Glutamatergic neuron (in vitro differentiated cells): ENCODE data around the gene LRCH1. TPM values are rescaled to one million over a fixed set of nuclear protein-coding genes. Genes with fewer than 3 reads are reported as not detected.

ENCODE experiments used
- DNase-seq: peaks from one replicate; pipeline ENCODE4 v3.0.0; 2022
- H3K27ac Mint-ChIP-seq: one replicate; pipeline ENCODE4 v1.8.0; 2020; ENCODE audit warnings: mild to moderate bottlenecking, mixed read lengths, inconsistent platforms; ENCODE audit not compliant: unreplicated experiment
- H3K27me3 Mint-ChIP-seq: one replicate; pipeline ENCODE4 v1.8.0; 2020; ENCODE audit warnings: mild to moderate bottlenecking, moderate library complexity, mixed read lengths, inconsistent platforms; ENCODE audit not compliant: unreplicated experiment
- H3K36me3 Mint-ChIP-seq: one replicate; pipeline ENCODE4 v1.8.0; 2020; ENCODE audit warnings: mild to moderate bottlenecking, mixed read lengths, inconsistent platforms; ENCODE audit not compliant: unreplicated experiment
- H3K4me1 Mint-ChIP-seq: one replicate; pipeline ENCODE4 v1.8.0; 2020; ENCODE audit warnings: mild to moderate bottlenecking, low read depth, mixed read lengths, inconsistent platforms; ENCODE audit not compliant: unreplicated experiment
- H3K4me3 Mint-ChIP-seq: one replicate; pipeline ENCODE4 v1.8.0; 2020; ENCODE audit warnings: mild to moderate bottlenecking, mixed read lengths, inconsistent platforms; ENCODE audit not compliant: unreplicated experiment
- H3K9me3 Mint-ChIP-seq: one replicate; pipeline ENCODE4 v1.8.0; 2020; ENCODE audit warnings: mild to moderate bottlenecking, moderate library complexity, mixed read lengths, inconsistent platforms; ENCODE audit not compliant: unreplicated experiment
- CTCF ChIP-seq: fragments of 200-600 bp; sonication (generic); IDR thresholded peaks from one replicate; pipeline ENCODE4 v1.5.0; 2021; ENCODE audit not compliant: partially characterized antibody, unreplicated experiment
- total RNA-seq: library from RNA; stranded (reverse); fragmentation: NEBNext Ultra II Directional; extraction: Animal tissue kit (Norgen Biotek cat#: 25700); gene quantifications from one replicate; pipeline ENCODE4 v1.2.1, GENCODE V29; 2021; ENCODE audit not compliant: unreplicated experiment

The LRCH1 gene
- total RNA-seq, 1 donor from 2014 or later, result 40.6 TPM

DNA sequence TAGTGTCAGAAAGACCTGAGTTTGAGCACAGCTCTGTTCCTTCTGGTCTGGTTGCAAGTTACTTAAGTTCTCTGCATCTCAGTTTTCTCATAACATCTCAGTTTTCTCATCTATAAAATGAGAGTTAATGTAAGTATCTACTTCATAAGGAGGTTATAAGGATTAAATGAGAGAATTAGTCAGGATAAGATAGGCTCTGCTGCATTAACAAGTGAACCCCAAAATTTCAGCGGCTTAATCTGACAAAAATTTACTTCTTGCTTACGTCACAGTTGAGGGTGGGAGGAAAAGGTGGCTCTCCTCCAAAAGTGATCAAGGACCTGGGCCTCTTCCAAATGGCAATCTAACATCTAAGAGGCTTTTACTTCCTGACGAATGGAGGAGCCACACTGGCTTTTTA, 31.5 kb upstream of the LRCH1 start:
- peaks cover 4% of the 10 kb centered on the region for H3K27me3 Mint-ChIP-seq
- DNase-seq, result no peak
- peaks cover 2% of the 10 kb centered on the region for H3K9me3 Mint-ChIP-seq
- H3K27ac Mint-ChIP-seq, result peak overlapping the region; percentile 28
- H3K36me3 Mint-ChIP-seq, result no peaks in the 10 kb centered on the region
- peaks cover 10% of the 10 kb centered on the region for H3K4me1 Mint-ChIP-seq
- TF ChIP-seq CTCF, result no peak
- no peak overlapping the region for H3K4me3 Mint-ChIP-seq

GRCh38 chr13:46521921-46522747, 30.8 kb upstream of the LRCH1 start:
- Mint-ChIP-seq H3K27ac (no peak overlapping the region), H3K9me3 (no peaks in the 10 kb centered on the region), H3K4me1 (peaks cover 15% of the 10 kb centered on the region), H3K4me3 (no peak overlapping the region), H3K36me3 (no peaks in the 10 kb centered on the region), H3K27me3 (peaks cover 4% of the 10 kb centered on the region)
- no peak for TF ChIP-seq CTCF
- no peak for DNase-seq

- Mint-ChIP-seq H3K27me3 (peaks cover 3% of the 10 kb centered on the region), H3K9me3 (no peaks in the 10 kb centered on the region), H3K4me1 (peaks cover 15% of the 10 kb centered on the region), H3K36me3 (no peaks in the 10 kb centered on the region), H3K27ac (no peak overlapping the region), H3K4me3 (no peak overlapping the region)
- no peak for TF ChIP-seq CTCF
- no peak for DNase-seq
These were observed 30.3 kb upstream of the LRCH1 start for GRCh38 chr13:46522748-46523030.

DNA sequence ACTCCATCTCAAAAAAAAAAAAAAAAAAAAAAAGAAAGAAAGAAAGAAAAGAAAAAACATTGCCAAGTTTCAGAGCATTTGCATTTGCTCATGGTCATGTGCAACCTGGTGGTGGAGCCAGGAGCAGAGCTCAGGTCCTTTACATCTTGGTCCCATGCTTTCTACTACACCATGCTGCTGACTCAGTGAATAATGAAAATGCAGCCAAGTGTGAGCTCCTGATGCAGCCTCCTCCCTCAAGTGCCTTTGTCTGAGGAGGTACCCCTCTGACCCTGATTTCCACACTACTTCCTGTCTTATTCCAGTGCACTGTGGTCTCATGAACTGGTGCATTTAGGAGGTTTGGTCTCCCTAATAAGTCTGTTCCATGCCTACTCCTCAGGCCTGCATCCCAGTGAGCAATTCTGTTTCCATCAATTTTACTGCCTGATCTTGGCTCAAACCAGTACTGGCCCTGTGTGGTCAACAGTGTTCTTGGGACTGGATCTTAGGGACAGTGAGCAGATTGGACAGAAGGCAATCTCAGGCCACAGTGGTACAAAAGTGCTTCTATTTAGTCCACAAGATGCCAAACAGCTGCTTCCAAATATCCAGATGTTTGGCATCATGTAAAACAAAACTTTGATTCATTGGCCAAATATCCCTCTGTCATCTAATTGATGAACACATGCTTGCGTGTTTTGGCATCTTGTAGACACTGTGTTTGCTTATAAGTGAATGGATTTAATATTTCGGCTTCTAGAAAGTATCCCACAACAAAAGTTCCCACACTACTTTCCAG, 28.8 kb upstream of the LRCH1 start:
- TF ChIP-seq CTCF, result no peak
- no peak overlapping the region for H3K27ac Mint-ChIP-seq
- H3K4me3 Mint-ChIP-seq, result no peak overlapping the region
- H3K27me3 Mint-ChIP-seq, result peaks cover 2% of the 10 kb centered on the region
- no peaks in the 10 kb centered on the region for H3K36me3 Mint-ChIP-seq
- no peaks in the 10 kb centered on the region for H3K9me3 Mint-ChIP-seq
- no peak for DNase-seq
- peaks cover 15% of the 10 kb centered on the region for H3K4me1 Mint-ChIP-seq
